ENCODE results near the gene G6PC3.

Gene G6PC3

GRCh38 chr17:44095388-44095646 is 24.8 kb downstream of the G6PC3 start:
- ATAC-seq = peak; percentile 32
- no peak for TF ChIP-seq PATZ1 (CRISPR knock-in tag; IDR thresholded peaks at IDR 0.05; ENCODE audit: borderline replicate concordance)
- no peak for TF ChIP-seq ZC3H10 (CRISPR knock-in tag; IDR thresholded peaks at IDR 0.05)
- TF ChIP-seq ARNTL (CRISPR knock-in tag; IDR thresholded peaks at IDR 0.05; ENCODE audit: borderline replicate concordance, low read depth) = no peak
- TF ChIP-seq POU6F1 (CRISPR knock-in tag; IDR thresholded peaks at IDR 0.05; ENCODE audit: borderline replicate concordance, low read depth) = no peak
- TF ChIP-seq ZFP3 (CRISPR knock-in tag; IDR thresholded peaks at IDR 0.05) = no peak
- TF ChIP-seq ZNF565 (CRISPR knock-in tag; conservative IDR thresholded peaks at IDR 0.05; ENCODE audit: low read depth) = no peak
- TF ChIP-seq ESRRG (CRISPR knock-in tag; IDR thresholded peaks at IDR 0.05) = no peak
- TF ChIP-seq PPARA (CRISPR knock-in tag; IDR thresholded peaks at IDR 0.05; ENCODE audit: borderline replicate concordance) = no peak
- TF ChIP-seq ISL1 (CRISPR knock-in tag; IDR thresholded peaks at IDR 0.05) = no peak

- TF ChIP-seq OSR1 (CRISPR knock-in tag; IDR thresholded peaks at IDR 0.05) (no peak), ZC3H10 (CRISPR knock-in tag; IDR thresholded peaks at IDR 0.05) (no peak), CSRNP3 (CRISPR knock-in tag; IDR thresholded peaks at IDR 0.05) (no peak), ESRRG (CRISPR knock-in tag; IDR thresholded peaks at IDR 0.05) (no peak), ZNF8 (CRISPR knock-in tag; IDR thresholded peaks at IDR 0.05) (no peak), CSDC2 (CRISPR knock-in tag; IDR thresholded peaks at IDR 0.05) (no peak), GLIS3 (CRISPR knock-in tag; IDR thresholded peaks at IDR 0.05) (no peak), ZNF70 (CRISPR knock-in tag; IDR thresholded peaks at IDR 0.05) (no peak), ISL1 (CRISPR knock-in tag; IDR thresholded peaks at IDR 0.05) (no peak), PPARA (CRISPR knock-in tag; IDR thresholded peaks at IDR 0.05; ENCODE audit: borderline replicate concordance) (no peak), ZNF565 (CRISPR knock-in tag; conservative IDR thresholded peaks at IDR 0.05; ENCODE audit: low read depth) (no peak), BACH2 (CRISPR knock-in tag; IDR thresholded peaks at IDR 0.05; ENCODE audit: borderline replicate concordance) (no peak), ZFP30 (CRISPR knock-in tag; IDR thresholded peaks at IDR 0.05) (no peak), TSHZ2 (CRISPR knock-in tag; IDR thresholded peaks at IDR 0.05) (no peak), POU6F1 (CRISPR knock-in tag; IDR thresholded peaks at IDR 0.05; ENCODE audit: borderline replicate concordance, low read depth) (no peak)
- peak; percentile 91 for ATAC-seq
Measured at GRCh38 chr17:44095647-44096496, 25.3 kb downstream of the G6PC3 start.

GRCh38 chr17:44097110-44097958 is 26.8 kb downstream of the G6PC3 start:
- no peak for ATAC-seq
- TF ChIP-seq TCF4 (CRISPR knock-in tag; IDR thresholded peaks at IDR 0.05; ENCODE audit: borderline replicate concordance) (no peak), TOX (CRISPR knock-in tag; IDR thresholded peaks at IDR 0.05; ENCODE audit: borderline replicate concordance) (no peak), RARB (CRISPR knock-in tag; IDR thresholded peaks at IDR 0.05) (no peak), ZFP3 (CRISPR knock-in tag; IDR thresholded peaks at IDR 0.05) (no peak), ESRRG (CRISPR knock-in tag; IDR thresholded peaks at IDR 0.05) (no peak), BACH2 (CRISPR knock-in tag; IDR thresholded peaks at IDR 0.05; ENCODE audit: borderline replicate concordance) (no peak), ARNTL (CRISPR knock-in tag; IDR thresholded peaks at IDR 0.05; ENCODE audit: borderline replicate concordance, low read depth) (no peak), PPARA (CRISPR knock-in tag; IDR thresholded peaks at IDR 0.05; ENCODE audit: borderline replicate concordance) (no peak), OSR1 (CRISPR knock-in tag; IDR thresholded peaks at IDR 0.05) (no peak), ZNF565 (CRISPR knock-in tag; conservative IDR thresholded peaks at IDR 0.05; ENCODE audit: low read depth) (no peak), TSHZ2 (CRISPR knock-in tag; IDR thresholded peaks at IDR 0.05) (no peak)

Data from SK-N-SH treated with all-trans-retinoic acid at 6 μM for 48 hours (cell line).